Peyer's patch (tissue), 4 donors: Measurements from ENCODE around the gene ZC3H7B. TPM values are rescaled to one million over a fixed set of nuclear protein-coding genes. Genes with fewer than 3 reads are reported as not detected.

Experiments
- DNase-seq, 3 donors: peaks; one replicate each; pipeline ENCODE4 v3.0.0-alpha.2; 2017 to 2019
- H3K27ac ChIP-seq, 4 donors: fragments of 200-600 bp; sonication (generic); one replicate each; pipeline ENCODE4 v1.5.1; 2016 to 2019
- H3K27me3 ChIP-seq, 2 donors: fragments of 200-600 bp; sonication (generic); one replicate each; pipeline ENCODE4 v1.5.1; 2019
- H3K36me3 ChIP-seq, 3 donors: fragments of 200-600 bp; sonication (generic); one replicate each; pipeline ENCODE4 v1.5.1; 2016 to 2019
- H3K4me1 ChIP-seq, 4 donors: fragments of 200-600 bp; sonication (generic); one replicate each; pipeline ENCODE4 v1.5.1; 2016 to 2019
- H3K4me3 ChIP-seq, 4 donors: fragments of 200-600 bp; sonication (generic); 1 replicate in 3 of 4; 2 replicates in 1 of 4; pipeline ENCODE4 v1.5.1; 2016 to 2019; ENCODE audit warnings: mild to moderate bottlenecking in 1 of 4
- H3K9me3 ChIP-seq, 4 donors: fragments of 200-600 bp; sonication (generic); one replicate each; pipeline ENCODE4 v1.5.1; 2016 to 2019; ENCODE audit warnings: mild to moderate bottlenecking in 1 of 4
- POLR2A ChIP-seq, 2 donors: fragments of 450-650 bp; IDR thresholded peaks; one replicate each; pipeline ENCODE4 v1.5.1; 2017; ENCODE audit warnings: antibody characterized with exemption in 2 of 2, mild to moderate bottlenecking in 2 of 2, moderate library complexity in 2 of 2
- small RNA-seq, 2 donors: library from RNA; depleted of rRNA; stranded (forward); fragments of <200 nt; gene quantifications; one replicate each; pipeline ENCODE3, GENCODE V24; 2016
- total RNA-seq, 4 donors: library from RNA; depleted of rRNA; stranded (reverse); fragments of >200 nt; gene quantifications; one replicate each; pipeline ENCODE4 v1.1.0, GENCODE V29; 2016
- TF ChIP-seq, protein P1 (sequence below), 6 experiments: fragments of 450-650 bp in 4 of 6; fragments of 200-600 bp in 2 of 6; sonication (generic) in 1 of 6; IDR thresholded peaks; one replicate each; pipeline ENCODE4 v1.5.1; 2017 to 2019; ENCODE audit warnings: antibody characterized with exemption in 6 of 6, mild to moderate bottlenecking in 3 of 6, moderate library complexity in 1 of 6

Gene ZC3H7B
- total RNA-seq, 4 donors from 2014 or later, result 39.9 to 65.1 (median 60.0) TPM

DNA sequence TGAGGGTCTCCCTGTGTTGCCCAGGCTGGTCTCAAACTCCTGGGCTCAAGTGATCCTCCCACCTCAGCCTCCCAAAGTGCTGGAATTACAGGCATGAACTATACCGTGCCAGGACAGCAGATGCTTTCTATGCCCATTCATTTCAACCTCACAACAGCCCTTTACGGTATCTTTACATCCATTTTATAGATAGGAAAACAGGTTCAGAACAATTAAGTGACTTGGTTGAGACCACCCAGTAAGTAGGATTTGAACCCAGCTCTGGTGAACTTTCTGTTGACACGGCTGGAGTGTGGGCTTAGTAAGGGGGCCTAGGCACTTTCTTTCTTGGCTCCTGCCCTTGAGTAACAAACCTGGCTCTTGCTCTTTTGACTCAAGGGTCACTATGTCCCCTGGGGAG lies 106.1 kb downstream of the ZC3H7B start:
- Histone ChIP-seq H3K4me1 (peaks cover under 1 to 17% (median 9%) of the 10 kb centered on the region in 4 donors), H3K4me3 (no peak overlapping the region), H3K27me3 (no peaks in the 10 kb centered on the region), H3K36me3 (no peaks in the 10 kb centered on the region), H3K27ac (no peak overlapping the region), H3K9me3 (no peaks in the 10 kb centered on the region)
- TF ChIP-seq, protein P1, sequence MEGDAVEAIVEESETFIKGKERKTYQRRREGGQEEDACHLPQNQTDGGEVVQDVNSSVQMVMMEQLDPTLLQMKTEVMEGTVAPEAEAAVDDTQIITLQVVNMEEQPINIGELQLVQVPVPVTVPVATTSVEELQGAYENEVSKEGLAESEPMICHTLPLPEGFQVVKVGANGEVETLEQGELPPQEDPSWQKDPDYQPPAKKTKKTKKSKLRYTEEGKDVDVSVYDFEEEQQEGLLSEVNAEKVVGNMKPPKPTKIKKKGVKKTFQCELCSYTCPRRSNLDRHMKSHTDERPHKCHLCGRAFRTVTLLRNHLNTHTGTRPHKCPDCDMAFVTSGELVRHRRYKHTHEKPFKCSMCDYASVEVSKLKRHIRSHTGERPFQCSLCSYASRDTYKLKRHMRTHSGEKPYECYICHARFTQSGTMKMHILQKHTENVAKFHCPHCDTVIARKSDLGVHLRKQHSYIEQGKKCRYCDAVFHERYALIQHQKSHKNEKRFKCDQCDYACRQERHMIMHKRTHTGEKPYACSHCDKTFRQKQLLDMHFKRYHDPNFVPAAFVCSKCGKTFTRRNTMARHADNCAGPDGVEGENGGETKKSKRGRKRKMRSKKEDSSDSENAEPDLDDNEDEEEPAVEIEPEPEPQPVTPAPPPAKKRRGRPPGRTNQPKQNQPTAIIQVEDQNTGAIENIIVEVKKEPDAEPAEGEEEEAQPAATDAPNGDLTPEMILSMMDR (IDR thresholded peaks at IDR 0.05), result no peak
- no peak for TF ChIP-seq POLR2A (IDR thresholded peaks at IDR 0.05)
- no peak for DNase-seq

DNA sequence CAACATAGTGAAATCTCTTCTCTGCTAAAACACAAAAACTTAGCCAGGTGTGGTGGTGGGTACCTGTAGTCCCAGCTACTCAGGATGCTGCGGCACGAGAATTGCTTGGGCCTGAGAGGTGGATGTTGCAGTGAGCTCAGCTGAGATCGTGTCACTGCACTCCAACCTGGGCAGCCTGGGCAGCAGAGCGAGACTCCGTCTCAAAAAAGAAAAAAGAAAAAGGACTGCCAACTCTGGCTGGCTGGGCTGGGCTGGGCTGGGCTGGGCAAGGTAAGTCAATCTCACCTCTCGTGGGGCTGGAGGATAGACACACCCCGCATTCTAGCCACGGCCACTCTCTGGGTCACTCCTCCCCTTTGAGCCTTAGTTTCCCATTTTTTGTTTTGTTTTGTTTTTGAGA lies 107.3 kb downstream of the ZC3H7B start:
- Histone ChIP-seq H3K9me3 (no peaks in the 10 kb centered on the region), H3K4me3 (no peak overlapping the region), H3K27me3 (no peaks in the 10 kb centered on the region), H3K4me1 (peaks cover 0 to 22% (median 11%) of the 10 kb centered on the region in 4 donors), H3K27ac (no peak overlapping the region), H3K36me3 (no peaks in the 10 kb centered on the region)
- TF ChIP-seq POLR2A (IDR thresholded peaks at IDR 0.05), result no peak
- TF ChIP-seq, protein P1 (IDR thresholded peaks at IDR 0.05), result no peak
- DNase-seq, result no peak

Small RNA genes within 50 kb of the gene (small RNA-seq; reads per million reads assigned to genes)
- gene MIR6889 (0 reads per million in 2 donors), gene RNU6-495P (0 reads per million in 2 donors)

Other genes with a start within 250 kb of the ZC3H7B start
- gene EP300, start 208.9 kb upstream of the ZC3H7B start, total RNA-seq, result 100 to 1,000 TPM; 142 to 155 (median 149) TPM
- 10 to 100 TPM; 15.0 to 41.3 (median 20.1) TPM for gene L3MBTL2, start 96.2 kb upstream of the ZC3H7B start, total RNA-seq
- gene CHADL, start 60.6 kb upstream of the ZC3H7B start, total RNA-seq, result 1 to 10 TPM in 2 of 4 donors, under 1 TPM in 1, not detected in 1; 0.80 to 5.3 (median 2.3) TPM
- 10 to 100 TPM; 29.8 to 79.2 (median 35.8) TPM for gene RANGAP1, start 15.3 kb upstream of the ZC3H7B start, total RNA-seq
- 10 to 100 TPM in 3 of 4 donors, 1 to 10 TPM in 1; 6.6 to 42.2 (median 27.0) TPM for gene TEF, start 80.4 kb downstream of the ZC3H7B start, total RNA-seq
- 10 to 100 TPM; 18.2 to 78.6 (median 74.4) TPM for gene TOB2, start 145.3 kb downstream of the ZC3H7B start, total RNA-seq
- 10 to 100 TPM; 20.6 to 31.3 (median 23.0) TPM for gene PHF5A, start 167.2 kb downstream of the ZC3H7B start, total RNA-seq
- gene ACO2, start 167.6 kb downstream of the ZC3H7B start, total RNA-seq, result 100 to 1,000 TPM; 115 to 394 (median 356) TPM
- 10 to 100 TPM in 3 of 4 donors, 1 to 10 TPM in 1; 9.5 to 14.9 (median 13.0) TPM for gene POLR3H, start 242.9 kb downstream of the ZC3H7B start, total RNA-seq